Thoracic aorta (tissue), 2 donors: Measurements from ENCODE around the gene VAPA. TPM values are rescaled to one million over a fixed set of nuclear protein-coding genes. Genes with fewer than 3 reads are reported as not detected.

Experiments used
- ATAC-seq: fragments of 150-250 bp; one replicate; pipeline ENCODE4 v1.8.0; 2017; ENCODE audit warnings: low read depth; ENCODE audit not compliant: insufficient number of reproducible peaks, low FRiP score
- DNase-seq: peaks from one replicate; pipeline ENCODE4 v3.0.0-alpha.2; 2020; ENCODE audit warnings: low spot score
- H3K27ac ChIP-seq, 2 donors: fragments of 200-600 bp; sonication (generic); 1 replicate in 1 of 2; 2 replicates in 1 of 2; pipeline ENCODE4 v1.5.1; 2016; ENCODE audit warnings: mild to moderate bottlenecking in 2 of 2, moderate library complexity in 2 of 2
- H3K27me3 ChIP-seq: fragments of 200-600 bp; sonication (generic); replicated peaks from 2 replicates; pipeline ENCODE4 v1.6.0; 2016; ENCODE audit warnings: mild to moderate bottlenecking; ENCODE audit not compliant: insufficient read depth
- H3K36me3 ChIP-seq: fragments of 200-600 bp; sonication (generic); one replicate; pipeline ENCODE4 v1.5.1; 2016
- H3K4me1 ChIP-seq, 2 donors: fragments of 200-600 bp; sonication (generic); 1 replicate in 1 of 2; 2 replicates in 1 of 2; pipeline versions ENCODE4 v1.5.1 to v1.6.0; 2016; ENCODE audit warnings: low read depth in 2 of 2, mild to moderate bottlenecking in 1 of 2; ENCODE audit not compliant: control insufficient read depth in 1 of 2
- H3K4me3 ChIP-seq: fragments of 200-600 bp; sonication (generic); 2 replicates; pipeline ENCODE4 v1.5.1; 2016; ENCODE audit warnings: mild to moderate bottlenecking
- H3K9me3 ChIP-seq: fragments of 200-600 bp; sonication (generic); 2 replicates; pipeline ENCODE4 v1.5.1; 2016
- total RNA-seq, 2 donors: library from RNA; depleted of rRNA; stranded (reverse); fragments of >200 nt; gene quantifications; one replicate each; pipeline versions ENCODE4 v1.1.0 to v1.2.3, GENCODE V29; 2016
- TF ChIP-seq, protein P1 (sequence below): fragments of 200-600 bp; sonication (generic); IDR thresholded peaks from one replicate; pipeline ENCODE4 v1.5.1; 2019; ENCODE audit warnings: antibody characterized with exemption

Gene VAPA
- total RNA-seq, 2 donors from 2014 or later, result 171 to 195 TPM

DNA sequence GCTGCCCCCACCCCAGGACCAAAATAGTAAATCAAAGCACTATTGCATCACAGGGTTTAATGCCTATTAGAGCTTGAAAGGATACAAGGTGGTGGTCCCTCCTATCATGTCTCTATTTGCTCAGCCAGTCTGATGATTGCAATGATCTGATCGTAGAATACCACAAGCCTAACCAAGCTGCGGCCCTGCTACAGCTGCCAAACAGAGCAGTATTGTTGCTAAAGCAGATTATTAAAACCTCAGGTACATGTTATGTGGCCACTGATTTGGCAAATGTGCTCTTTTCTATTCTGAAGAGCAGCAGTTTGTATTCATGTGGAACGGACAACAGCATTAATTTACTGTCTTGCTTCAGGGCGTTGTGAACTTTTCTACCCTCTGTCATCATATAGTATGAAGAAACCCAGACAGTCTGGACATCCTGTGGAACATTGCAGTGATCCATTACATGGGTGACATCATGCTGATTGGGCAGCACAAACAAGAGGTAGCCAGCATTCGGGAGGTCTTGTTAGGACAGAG, 8.4 kb upstream of the VAPA start:
- Histone ChIP-seq H3K9me3 (no peaks in the 10 kb centered on the region), H3K27me3 (no peaks in the 10 kb centered on the region), H3K4me1 (no peaks in the 10 kb centered on the region), H3K27ac (no peak overlapping the region), H3K36me3 (no peaks in the 10 kb centered on the region), H3K4me3 (no peak overlapping the region)
- TF ChIP-seq, protein P1, sequence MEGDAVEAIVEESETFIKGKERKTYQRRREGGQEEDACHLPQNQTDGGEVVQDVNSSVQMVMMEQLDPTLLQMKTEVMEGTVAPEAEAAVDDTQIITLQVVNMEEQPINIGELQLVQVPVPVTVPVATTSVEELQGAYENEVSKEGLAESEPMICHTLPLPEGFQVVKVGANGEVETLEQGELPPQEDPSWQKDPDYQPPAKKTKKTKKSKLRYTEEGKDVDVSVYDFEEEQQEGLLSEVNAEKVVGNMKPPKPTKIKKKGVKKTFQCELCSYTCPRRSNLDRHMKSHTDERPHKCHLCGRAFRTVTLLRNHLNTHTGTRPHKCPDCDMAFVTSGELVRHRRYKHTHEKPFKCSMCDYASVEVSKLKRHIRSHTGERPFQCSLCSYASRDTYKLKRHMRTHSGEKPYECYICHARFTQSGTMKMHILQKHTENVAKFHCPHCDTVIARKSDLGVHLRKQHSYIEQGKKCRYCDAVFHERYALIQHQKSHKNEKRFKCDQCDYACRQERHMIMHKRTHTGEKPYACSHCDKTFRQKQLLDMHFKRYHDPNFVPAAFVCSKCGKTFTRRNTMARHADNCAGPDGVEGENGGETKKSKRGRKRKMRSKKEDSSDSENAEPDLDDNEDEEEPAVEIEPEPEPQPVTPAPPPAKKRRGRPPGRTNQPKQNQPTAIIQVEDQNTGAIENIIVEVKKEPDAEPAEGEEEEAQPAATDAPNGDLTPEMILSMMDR, result no peak
- DNase-seq (no peak), ATAC-seq (no peak)

DNA sequence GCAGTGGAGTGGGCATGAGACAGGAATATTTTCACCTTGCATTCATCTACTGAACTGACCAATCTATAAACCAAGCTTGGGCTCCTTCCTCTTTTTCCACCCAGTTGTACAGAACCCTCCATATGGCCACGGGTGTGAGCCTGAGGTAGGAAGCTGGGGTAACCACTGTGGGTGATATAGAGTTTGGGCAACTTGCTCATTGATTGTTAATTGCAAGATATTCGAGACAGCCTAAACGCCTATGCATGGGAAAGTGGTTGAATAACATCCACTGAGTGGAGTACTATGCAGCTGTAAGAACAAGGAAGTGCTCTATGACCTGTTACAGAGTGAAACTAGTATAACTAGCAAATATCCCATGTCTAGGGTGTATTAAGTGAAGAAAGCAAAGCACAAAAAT, 7.3 kb upstream of the VAPA start:
- no peaks in the 10 kb centered on the region for H3K4me1 ChIP-seq
- H3K4me3 ChIP-seq, result no peak overlapping the region
- H3K9me3 ChIP-seq, result no peaks in the 10 kb centered on the region
- no peak for DNase-seq
- no peak for ATAC-seq
- H3K27ac ChIP-seq, result no peak overlapping the region
- no peaks in the 10 kb centered on the region for H3K27me3 ChIP-seq
- TF ChIP-seq, protein P1, result no peak
- no peaks in the 10 kb centered on the region for H3K36me3 ChIP-seq

DNA sequence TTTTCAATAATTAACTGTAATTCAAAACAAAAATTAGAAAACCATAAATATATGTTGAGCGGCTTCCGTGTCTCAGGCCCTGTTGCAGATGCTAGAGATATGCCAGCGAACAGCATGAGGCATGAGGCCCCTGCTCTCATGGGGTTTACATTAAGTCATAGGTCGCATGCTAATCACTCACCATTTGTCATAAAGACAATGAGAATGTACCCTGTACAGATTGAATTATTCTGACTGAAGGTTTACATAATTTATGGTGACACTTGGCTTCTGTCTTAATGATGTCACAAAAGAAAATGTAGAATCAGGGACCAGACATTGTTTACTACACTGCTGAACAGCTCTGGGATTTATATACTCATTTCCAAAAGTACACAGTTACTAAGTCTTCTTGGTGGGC, 5.9 kb upstream of the VAPA start:
- TF ChIP-seq, protein P1, result no peak
- Histone ChIP-seq H3K9me3 (no peaks in the 10 kb centered on the region), H3K27me3 (no peaks in the 10 kb centered on the region), H3K36me3 (no peaks in the 10 kb centered on the region), H3K4me3 (no peak overlapping the region), H3K27ac (no peak overlapping the region), H3K4me1 (peaks cover 0 to 3% of the 10 kb centered on the region in 2 donors)
- no peak for DNase-seq
- ATAC-seq, result no peak

DNA sequence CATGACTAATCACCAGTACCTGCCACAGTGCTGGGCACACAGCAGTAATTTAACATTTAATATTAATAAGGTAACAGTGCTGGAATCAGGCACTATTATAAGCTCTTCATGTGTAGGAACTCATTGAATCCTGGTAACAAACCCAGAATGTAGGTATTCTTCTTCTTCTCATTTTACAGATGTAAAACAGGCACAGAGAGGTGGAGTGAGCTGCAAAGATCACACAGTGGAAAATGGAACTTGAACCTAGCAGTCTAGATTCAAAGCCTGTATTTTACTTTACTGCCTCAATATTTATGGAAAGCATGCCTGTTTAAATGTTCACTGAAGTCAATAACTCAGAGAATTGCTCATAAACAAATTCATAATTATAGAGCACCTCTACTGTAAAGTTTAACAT, 3.7 kb upstream of the VAPA start:
- TF ChIP-seq, protein P1, result no peak
- Histone ChIP-seq H3K4me1 (peaks cover 0 to 7% of the 10 kb centered on the region in 2 donors), H3K27ac (no peak overlapping the region), H3K4me3 (no peak overlapping the region), H3K27me3 (no peaks in the 10 kb centered on the region), H3K36me3 (no peaks in the 10 kb centered on the region), H3K9me3 (no peaks in the 10 kb centered on the region)
- no peak for DNase-seq
- no peak for ATAC-seq

DNA sequence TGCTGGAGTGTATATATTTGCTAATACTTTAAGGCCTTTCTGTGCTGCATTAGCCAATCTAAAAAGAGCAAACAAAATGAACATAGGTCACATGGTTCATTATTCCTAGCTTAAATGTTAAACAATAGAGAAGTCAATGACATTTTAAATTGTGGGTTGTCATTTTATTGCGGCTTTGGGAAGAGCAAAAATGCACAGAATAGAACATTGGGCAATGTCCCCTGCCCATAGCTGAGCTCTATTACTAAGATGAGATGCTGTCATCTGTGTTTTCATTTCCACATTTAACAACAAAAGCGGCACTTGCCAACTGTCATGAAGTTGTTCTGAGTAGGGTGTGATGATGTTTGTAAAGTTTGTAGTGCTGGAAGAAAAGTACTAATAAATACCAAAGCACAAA, 3.2 kb upstream of the VAPA start:
- Histone ChIP-seq H3K27ac (no peak overlapping the region), H3K36me3 (no peaks in the 10 kb centered on the region), H3K9me3 (no peaks in the 10 kb centered on the region), H3K27me3 (no peaks in the 10 kb centered on the region), H3K4me1 (peaks cover 0 to 7% of the 10 kb centered on the region in 2 donors), H3K4me3 (no peak overlapping the region)
- TF ChIP-seq, protein P1, result no peak
- DNase-seq (no peak), ATAC-seq (no peak)
